HG02798 (cell line): ENCODE results near the gene C1S.

Experiments used
- ATAC-seq: cut with Tn5 transposase; IDR thresholded peaks from one replicate; pipeline ENCODE4 v1.9.1; 2021; ENCODE audit warnings: mild to moderate bottlenecking; ENCODE audit not compliant: unreplicated experiment, poor library complexity

Gene C1S

DNA sequence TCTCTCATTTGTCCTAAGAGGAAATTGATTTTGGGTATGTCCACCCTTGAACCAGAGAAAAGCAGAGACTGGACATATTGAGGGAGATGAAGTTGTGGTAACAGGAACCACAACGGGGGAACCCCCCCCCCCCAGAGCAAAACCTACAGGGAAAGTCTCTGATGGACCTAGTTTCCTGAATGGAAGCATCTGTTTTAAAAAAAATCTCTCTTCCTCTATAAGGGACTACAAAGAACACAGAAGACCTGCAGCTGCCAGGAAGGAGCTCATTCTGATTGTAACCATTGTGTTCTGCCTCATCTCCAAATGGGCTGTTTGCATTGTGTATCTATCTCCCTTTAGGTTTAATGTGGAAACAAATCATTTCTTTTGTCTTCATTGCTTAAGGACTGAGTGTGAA lies 13.4 kb downstream of the C1S start:
- no peak for ATAC-seq

DNA sequence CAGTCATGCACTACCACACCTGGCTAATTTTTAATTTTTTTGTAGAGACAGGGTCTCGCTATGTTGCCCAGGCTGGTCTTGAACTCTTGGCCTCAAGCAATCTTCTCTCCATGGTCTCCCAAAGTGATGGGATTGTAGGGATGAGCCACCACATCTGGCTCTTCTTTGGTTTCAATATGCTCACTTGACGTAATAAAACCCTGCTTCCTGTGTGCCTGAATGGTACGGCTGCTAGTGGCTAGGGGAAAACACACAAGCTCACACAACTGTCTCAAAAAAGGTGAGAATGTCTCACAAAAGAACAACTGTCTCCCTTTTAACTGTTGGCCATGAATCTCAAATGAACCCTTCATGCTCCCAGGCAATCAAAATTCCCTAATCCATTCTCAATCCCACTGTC lies 15.0 kb downstream of the C1S start:
- no peak for ATAC-seq

GRCh38 chr12:7075939-7076338 lies 15.4 kb downstream of the C1S start:
- ATAC-seq, result no peak

- ATAC-seq, result no peak
These were observed 16.0 kb downstream of the C1S start for GRCh38 chr12:7076493-7076892.

DNA sequence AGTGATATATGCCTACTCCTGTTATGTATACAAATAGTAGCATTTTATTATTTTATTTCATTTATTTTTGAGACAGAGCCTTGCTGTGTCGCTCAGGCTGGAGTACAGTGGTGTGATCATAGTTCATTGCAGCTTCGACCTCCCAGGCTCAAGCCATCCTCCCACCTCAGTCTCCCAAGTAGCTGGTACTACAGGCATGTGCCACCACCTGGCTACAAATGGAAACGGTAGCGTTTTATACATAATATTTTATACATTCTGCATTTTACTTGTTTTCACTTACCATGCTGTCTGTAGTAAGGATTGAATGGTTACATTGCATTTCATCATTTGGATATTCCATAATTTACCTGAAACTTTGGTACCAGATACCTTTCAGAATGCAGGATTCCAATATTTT lies 17.6 kb downstream of the C1S start:
- ATAC-seq, result no peak

DNA sequence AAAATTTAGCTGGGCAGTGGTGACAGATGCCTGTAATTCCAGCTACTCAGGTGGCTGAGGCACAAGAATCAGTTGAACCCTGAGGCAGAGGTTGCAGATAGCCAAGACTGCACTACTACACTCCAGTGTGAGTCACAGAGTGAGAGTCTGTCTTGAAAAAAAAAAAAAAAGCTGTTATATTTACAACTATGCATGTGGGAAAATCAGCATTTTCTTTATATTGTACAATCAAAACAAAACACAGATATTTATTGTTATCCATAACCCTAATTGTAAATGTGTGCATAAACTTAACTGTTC lies 19.3 kb downstream of the C1S start:
- no peak for ATAC-seq

GRCh38 chr12:7081037-7081436 lies 20.5 kb downstream of the C1S start:
- no peak for ATAC-seq

DNA sequence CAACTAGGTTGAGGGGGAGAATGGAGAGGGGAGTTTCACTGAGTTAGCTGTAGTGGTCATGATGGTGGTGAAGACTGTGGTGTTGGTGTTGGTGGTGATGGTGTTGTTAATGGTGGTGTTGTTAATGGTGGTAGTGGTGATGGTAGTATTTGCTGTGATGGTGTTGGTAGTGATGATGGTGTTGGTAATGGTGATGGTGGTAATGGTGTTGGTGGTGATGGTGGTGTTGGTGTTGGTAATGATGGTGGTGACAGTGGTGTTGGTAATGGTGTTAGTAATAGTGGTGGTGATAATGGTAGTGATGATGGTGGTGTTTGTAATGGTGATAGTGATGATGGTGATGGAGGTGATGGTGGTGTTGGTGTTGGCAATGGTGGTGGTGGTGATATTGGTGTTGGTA lies 22.6 kb downstream of the C1S start:
- ATAC-seq, result no peak

DNA sequence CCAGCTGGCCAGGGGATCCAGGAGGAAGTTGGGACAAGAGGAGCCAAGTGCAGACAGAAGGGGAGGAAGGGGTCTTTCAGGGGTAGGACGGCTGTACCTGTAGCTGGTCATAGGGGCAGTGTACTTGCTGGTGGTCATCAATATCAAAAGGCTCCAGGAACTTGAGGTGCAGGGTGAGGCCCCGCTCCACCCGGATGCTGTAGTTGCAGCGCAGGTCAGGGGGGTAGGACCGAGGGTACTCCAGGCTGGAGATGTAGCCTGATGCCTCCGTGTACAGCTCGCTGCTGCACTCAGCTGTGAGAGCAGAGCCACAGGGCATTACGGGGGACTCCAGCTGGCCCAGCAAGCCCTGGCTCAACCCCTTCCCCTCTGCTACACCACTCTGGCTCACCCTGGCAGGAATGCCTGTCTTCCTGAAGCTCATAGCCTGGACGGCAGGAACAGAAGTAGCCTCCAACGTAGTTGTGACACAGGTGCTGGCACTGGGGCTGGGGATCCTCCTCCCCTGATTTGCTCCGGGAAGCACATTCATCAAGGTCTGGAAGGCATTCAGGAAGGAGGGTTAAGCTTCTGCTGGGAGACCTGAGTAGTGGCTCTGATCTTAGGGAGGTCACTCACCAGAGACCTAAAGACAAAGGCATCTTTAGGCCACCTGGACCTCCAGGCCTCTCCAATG lies 28.8 kb downstream of the C1S start:
- ATAC-seq, result no peak

GRCh38 chr12:7090222-7090998 lies 29.9 kb downstream of the C1S start:
- no peak for ATAC-seq

DNA sequence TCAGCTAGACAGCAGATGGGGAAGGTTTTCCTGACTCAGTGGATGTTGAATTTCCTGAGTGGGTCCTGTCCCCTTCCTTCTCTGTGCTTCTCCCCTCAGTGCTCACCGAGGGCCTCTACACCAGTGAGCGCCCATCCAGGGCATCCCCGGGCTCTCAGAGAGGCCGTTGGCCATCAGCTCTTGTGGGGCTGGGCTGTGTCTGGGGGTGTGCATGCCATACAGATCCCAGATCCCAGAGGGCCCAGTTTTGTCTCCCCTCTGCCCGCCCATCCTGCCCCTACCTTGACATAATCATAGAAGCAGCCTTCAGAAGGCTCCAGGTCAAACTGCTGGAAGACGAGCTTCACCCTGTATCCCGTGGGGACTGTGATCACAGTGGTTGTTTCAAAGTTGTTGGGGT lies 30.7 kb downstream of the C1S start:
- ATAC-seq, result no peak

GRCh38 chr12:7091660-7092228 lies 31.2 kb downstream of the C1S start:
- ATAC-seq, result no peak

- peak; percentile 47 for ATAC-seq
These were observed 31.9 kb downstream of the C1S start, which contains the start of gene C1R for GRCh38 chr12:7092229-7092985. C1R (minus strand) TSS chr12:7092445; CDS start chr12:7092388, 57 bp downstream.

DNA sequence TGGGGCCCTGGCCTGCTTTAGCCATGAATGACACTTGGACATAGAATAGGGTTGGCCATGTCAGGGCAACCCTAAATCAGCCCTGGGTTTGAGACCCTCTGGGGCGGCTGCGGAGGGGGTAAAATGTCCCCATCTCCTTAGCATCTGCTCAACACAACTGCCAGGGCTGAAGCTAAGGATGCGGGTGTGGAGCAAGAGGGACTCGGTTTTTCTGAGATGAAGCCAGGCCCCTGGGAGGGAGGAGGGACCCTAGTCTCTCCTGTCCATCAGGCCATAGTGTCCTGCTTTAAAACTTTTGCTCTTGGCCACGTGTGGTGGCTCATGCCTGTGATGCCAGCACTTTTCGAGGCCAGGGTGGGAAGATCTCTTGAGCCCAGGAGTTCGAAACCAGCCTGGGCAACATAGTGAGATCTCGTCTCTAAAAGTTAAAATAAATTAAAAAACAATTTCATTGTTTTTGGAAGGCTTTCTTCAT lies 32.5 kb downstream of the C1S start:
- ATAC-seq, result no peak

- no peak for ATAC-seq
These were observed 33.0 kb downstream of the C1S start for GRCh38 chr12:7093486-7093885.

DNA sequence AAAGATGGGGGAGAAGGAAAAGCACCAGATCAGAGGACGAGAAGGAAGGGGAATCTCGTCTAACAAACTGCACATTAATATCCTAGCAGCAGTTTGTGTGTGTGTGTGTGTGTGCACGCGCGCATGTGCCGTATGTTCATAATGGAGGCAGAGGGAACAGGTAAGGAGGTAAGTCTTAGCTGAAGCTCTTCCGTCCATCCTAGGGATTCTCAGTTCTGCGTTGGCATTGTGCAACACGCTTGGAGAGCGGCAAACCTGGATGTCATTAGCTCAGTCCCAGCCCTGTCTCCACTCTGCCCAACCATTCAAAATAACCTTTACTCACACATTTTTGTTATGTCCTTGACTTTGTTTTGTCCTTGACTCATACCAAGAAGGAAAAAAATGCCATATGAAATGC lies 33.4 kb downstream of the C1S start:
- ATAC-seq, result no peak

GRCh38 chr12:7096006-7096932 lies 35.8 kb downstream of the C1S start:
- no peak for ATAC-seq

- ATAC-seq, result no peak
These were observed 36.5 kb downstream of the C1S start for GRCh38 chr12:7096979-7097378.

- no peak for ATAC-seq
These were observed 38.9 kb downstream of the C1S start for GRCh38 chr12:7099290-7099996.
